OCI-LY1 (cell line): ENCODE results near the gene PACC1.

ENCODE experiments used
- EZH2 ChIP-seq: fragments of 200-600 bp; sonication (generic), shearing (Covaris generic); IDR thresholded peaks from 2 replicates; pipeline ENCODE4 v1.8.0; 2017; ENCODE audit warnings: borderline replicate concordance, mixed run types, mild to moderate bottlenecking, antibody characterized with exemption, low read length, moderate library complexity, mixed read lengths
- TF ChIP-seq, protein P1 (sequence below): fragments of 200-600 bp; sonication (generic), shearing (Covaris generic); IDR thresholded peaks from 2 replicates; pipeline ENCODE4 v1.5.1; 2017; ENCODE audit warnings: mild to moderate bottlenecking, antibody characterized with exemption, low read length, moderate library complexity, mixed read lengths

DNA sequence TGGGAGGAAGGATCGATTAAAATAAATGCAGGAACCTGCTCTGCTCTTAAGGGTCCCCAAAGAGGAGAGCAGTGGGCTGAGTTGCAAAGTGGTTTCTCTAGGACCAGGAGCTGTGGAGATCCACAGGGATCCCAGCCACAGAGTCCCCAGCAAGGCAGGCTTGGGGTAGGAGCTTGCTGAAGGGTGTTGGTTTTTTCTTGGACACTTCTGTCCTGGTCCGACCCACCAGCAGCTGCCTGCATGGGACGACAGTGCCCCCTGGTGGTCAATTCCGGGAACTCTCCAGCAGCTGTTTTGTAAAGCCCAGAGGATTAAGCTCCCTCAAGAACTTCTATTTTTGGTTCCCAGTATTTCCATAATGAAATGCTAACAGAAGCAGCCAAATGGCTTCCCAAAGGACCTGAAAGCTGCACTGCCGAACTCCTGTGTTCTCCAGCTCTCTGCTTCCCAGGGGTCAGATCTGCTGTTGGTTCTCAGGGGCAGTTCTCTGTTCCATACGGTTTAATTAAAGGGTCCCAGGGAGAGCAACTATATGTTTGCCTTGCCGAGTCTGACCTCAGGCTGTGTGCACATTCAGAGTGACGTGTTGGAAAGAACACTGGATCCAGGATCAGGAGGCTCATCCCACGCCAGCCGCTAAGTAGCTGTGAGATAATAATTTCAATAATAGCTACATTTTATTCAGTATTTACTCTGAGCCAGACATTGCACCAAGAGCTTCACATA lies 41.3 kb upstream of the PACC1 start:
- TF ChIP-seq, protein P1, sequence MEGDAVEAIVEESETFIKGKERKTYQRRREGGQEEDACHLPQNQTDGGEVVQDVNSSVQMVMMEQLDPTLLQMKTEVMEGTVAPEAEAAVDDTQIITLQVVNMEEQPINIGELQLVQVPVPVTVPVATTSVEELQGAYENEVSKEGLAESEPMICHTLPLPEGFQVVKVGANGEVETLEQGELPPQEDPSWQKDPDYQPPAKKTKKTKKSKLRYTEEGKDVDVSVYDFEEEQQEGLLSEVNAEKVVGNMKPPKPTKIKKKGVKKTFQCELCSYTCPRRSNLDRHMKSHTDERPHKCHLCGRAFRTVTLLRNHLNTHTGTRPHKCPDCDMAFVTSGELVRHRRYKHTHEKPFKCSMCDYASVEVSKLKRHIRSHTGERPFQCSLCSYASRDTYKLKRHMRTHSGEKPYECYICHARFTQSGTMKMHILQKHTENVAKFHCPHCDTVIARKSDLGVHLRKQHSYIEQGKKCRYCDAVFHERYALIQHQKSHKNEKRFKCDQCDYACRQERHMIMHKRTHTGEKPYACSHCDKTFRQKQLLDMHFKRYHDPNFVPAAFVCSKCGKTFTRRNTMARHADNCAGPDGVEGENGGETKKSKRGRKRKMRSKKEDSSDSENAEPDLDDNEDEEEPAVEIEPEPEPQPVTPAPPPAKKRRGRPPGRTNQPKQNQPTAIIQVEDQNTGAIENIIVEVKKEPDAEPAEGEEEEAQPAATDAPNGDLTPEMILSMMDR, result peak; percentile 93
- no peak for TF ChIP-seq EZH2
